GM12892 (cell line): Measurements from ENCODE around the gene P2RY2.

Source experiments
- POLR2A ChIP-seq: IDR thresholded peaks from 2 replicates; pipeline ENCODE4 v1.6.1; 2011; ENCODE audit warnings: low read depth, low read length, control low read depth
- POLR2AphosphoS5 ChIP-seq: IDR thresholded peaks from 2 replicates; pipeline ENCODE4 v1.6.1; 2011; ENCODE audit warnings: low read depth, low read length, control low read depth
- TAF1 ChIP-seq: IDR thresholded peaks from 2 replicates; pipeline ENCODE4 v1.6.1; 2011; ENCODE audit warnings: low read depth, mild to moderate bottlenecking, control low read depth, low read length, borderline replicate concordance

DNA sequence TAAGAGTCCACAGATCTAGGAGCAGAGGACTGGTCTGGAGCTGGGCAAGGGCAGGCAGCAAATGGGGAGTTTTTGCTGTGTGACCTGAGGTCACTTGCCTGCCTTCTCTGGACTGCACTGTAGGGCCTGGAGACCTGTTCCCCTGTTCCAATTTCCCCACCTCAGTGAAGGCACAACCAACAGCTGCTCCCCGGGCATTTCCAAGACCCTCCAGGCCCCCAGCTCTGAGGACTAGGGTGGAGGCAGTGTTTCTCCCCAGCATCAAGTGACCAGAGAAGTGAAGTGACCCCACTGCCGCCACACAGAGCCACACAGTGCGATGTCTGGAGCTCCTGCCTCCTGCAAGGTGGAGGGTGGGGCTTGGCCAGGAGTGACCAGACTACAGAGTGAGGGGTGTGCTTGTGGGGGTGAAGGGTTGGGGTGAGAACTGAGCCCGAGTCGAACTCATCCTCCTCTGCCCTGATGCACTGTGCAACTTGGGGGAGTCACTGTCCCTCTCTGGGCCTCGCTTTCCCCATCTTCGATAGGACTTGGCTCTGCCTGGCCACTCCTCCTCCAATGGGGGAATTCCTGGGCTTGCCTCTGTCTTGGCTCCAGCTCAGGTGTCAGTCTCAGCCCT is 21.6 kb downstream of the P2RY2 start:
- TF ChIP-seq POLR2A, result no peak
- no peak for TF ChIP-seq TAF1
- TF ChIP-seq POLR2AphosphoS5, result no peak
